GM19324 (cell line): Measurements from ENCODE around the gene SLC16A8.

Experiments
- ATAC-seq: cut with Tn5 transposase; IDR thresholded peaks from one replicate; pipeline ENCODE4 v1.9.1; 2021; ENCODE audit warnings: mild to moderate bottlenecking, moderate library complexity; ENCODE audit not compliant: unreplicated experiment, low FRiP score

Gene SLC16A8

GRCh38 chr22:38032681-38033521, 51.1 kb downstream of the SLC16A8 start:
- ATAC-seq, result no peak

GRCh38 chr22:38031491-38031890, 52.5 kb downstream of the SLC16A8 start:
- ATAC-seq, result no peak

GRCh38 chr22:38030311-38031133, 53.5 kb downstream of the SLC16A8 start:
- ATAC-seq, result no peak

DNA sequence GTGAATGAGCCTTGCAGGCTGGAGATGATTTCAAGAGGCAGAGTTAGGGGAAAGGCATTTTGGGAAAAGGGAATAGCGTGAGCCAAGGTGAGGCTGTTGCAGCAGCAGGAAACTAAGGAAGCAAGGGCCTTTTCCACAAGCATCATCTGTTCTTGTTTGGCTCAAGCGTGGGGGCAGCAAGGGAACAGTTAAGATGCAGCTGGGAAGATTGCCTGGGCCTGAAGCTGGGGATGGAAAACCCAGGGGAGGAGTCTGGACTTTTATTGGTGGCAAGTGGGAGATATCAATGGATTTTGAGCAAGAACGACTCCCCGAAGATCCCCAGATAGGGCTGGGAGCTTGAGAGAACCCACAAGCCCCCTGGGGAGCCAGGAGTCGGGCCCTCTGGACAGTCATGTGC, 54.1 kb downstream of the SLC16A8 start:
- ATAC-seq, result no peak

DNA sequence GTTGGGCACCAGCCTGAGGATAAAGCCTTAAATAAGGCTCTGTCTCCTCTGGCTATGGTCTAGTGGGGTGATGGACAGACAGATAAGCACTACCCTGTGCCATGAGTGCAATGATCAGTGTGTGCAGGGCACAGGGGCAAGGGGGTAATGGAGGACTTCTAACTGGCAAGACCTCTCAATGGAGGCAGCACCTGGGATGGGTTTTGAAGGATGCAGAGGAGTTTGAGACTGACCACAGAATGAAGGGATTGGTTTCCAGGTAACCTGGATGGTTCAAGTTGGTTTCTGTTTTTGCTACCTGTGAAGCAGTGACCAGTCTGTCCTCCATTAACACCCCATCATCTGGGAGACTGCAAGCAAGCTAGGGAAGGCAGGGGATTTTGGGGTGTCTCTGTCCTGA, 54.6 kb downstream of the SLC16A8 start:
- ATAC-seq, result no peak

DNA sequence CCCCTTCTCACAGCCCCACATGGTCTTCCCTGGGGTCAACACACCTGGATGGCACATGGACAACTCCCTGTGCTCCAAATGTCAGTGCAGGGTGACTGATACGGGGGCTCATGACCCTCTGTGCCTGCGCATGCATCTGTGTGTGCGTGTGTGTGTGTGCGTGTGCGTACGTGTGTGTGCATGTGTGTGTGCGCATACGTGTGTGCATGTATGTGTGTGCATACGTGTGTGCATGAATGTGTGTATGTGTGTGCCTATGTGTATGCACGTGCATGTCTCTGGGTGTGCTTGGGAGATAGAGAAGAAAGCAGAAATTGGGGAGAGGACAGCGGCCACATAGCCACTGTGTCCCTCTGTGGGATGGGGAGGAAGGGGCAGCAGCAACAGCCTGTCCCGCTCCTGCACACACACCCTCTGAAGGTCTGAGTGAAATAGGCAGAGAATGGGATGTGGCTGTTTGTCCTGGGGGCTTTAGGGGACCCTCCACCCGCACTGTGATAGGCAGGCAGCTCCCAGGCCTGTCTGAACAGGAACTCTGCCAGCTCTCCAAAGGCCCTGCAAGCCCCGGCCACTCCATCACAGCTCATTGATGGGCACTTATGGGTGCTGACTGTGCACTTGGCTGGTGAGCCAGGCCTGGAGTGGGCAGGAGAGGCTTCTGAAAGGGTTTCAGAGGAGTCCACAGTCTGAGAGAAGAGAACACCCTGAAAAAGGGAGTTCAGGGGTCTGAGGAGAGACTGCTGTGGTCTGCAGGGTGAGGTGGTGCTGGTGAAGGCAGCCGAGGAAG, 55.4 kb downstream of the SLC16A8 start:
- ATAC-seq, result no peak
